Heart right ventricle (tissue), 16 donors: ENCODE data around the gene ALDOA. TPM values are rescaled to one million over a fixed set of nuclear protein-coding genes. Genes with fewer than 3 reads are reported as not detected.

Experiments
- ATAC-seq, 8 donors: fragments of 200-7000 bp; cut with Tn5 transposase; one replicate each; pipeline ENCODE4 v1.9.1; 2020; ENCODE audit warnings: mild to moderate bottlenecking in 8 of 8, moderate library complexity in 8 of 8, moderate number of reproducible peaks in 1 of 8
- DNase-seq, 2 donors: peaks; one replicate each; pipeline ENCODE4 v3.0.0-alpha.2; 2020
- H3K27ac ChIP-seq, 10 donors: fragments of 200-600 bp; sonication (generic) in 2 of 10; one replicate each; pipeline versions ENCODE4 v1.5.0 to v1.8.0; 2020 to 2022; ENCODE audit warnings: mild to moderate bottlenecking in 3 of 10
- H3K27me3 ChIP-seq, 7 donors: fragments of 200-600 bp; one replicate each; pipeline ENCODE4 v1.8.0; 2021 to 2022; ENCODE audit warnings: mild to moderate bottlenecking in 2 of 7
- H3K36me3 ChIP-seq, 9 donors: fragments of 200-600 bp; sonication (generic) in 1 of 9; one replicate each; pipeline versions ENCODE4 v1.5.0 to v1.8.0; 2020 to 2022; ENCODE audit warnings: mild to moderate bottlenecking in 2 of 9
- H3K4me1 ChIP-seq, 9 donors: fragments of 200-600 bp; sonication (generic) in 1 of 9; one replicate each; pipeline versions ENCODE4 v1.5.0 to v1.8.0; 2020 to 2022; ENCODE audit warnings: mild to moderate bottlenecking in 4 of 9
- H3K4me3 ChIP-seq, 10 donors: fragments of 200-600 bp; sonication (generic) in 2 of 10; one replicate each; pipeline versions ENCODE4 v1.5.0 to v1.8.0; 2020 to 2022; ENCODE audit warnings: mild to moderate bottlenecking in 7 of 10, moderate library complexity in 2 of 10
- H3K9me3 ChIP-seq, 11 donors: fragments of 200-600 bp in 10 of 11; sonication (generic) in 2 of 11; one replicate each; pipeline versions ENCODE4 v1.5.0 to v1.8.0; 2013 to 2022; ENCODE audit warnings: mild to moderate bottlenecking in 2 of 11, control low read depth in 1 of 11, moderate library complexity in 1 of 11
- WGBS, 2 donors: extraction: QIAGEN DNeasy Blood & Tissue Kit; methylation state at CpG; one replicate each; pipeline ENCODE4 v1.1.7; 2013; ENCODE audit warnings: inconsistent platforms in 1 of 2; 5-methylcytosine and 5-hydroxymethylcytosine counted together
- intact Hi-C, 10 donors: fragments of 100-400 bp; cut with DNase I; formaldehyde crosslinking; loops; one replicate each; pipeline versions ENCODE4 v1.11.1 to v1.14.2; 2022
- polyA plus RNA-seq, 2 donors: library from polyadenylated mRNA; stranded (reverse); fragments of 200-250 nt; gene quantifications; one replicate each; pipeline ENCODE4 v1.2.3, GENCODE V29; 2013
- total RNA-seq, 10 donors: library from RNA; stranded (reverse); fragmentation: NEBNext Ultra II Directional in 3 of 10; extraction: Animal tissue kit (Norgen Biotek cat#: 25700) in 3 of 10; gene quantifications; one replicate each; pipeline versions ENCODE4 v1.2.1 to v1.2.4, GENCODE V29; 2021 to 2023
- TF ChIP-seq, protein P1 (sequence below), 9 donors: fragments of 200-600 bp; sonication (generic) in 2 of 9; IDR thresholded peaks; one replicate each; pipeline versions ENCODE4 v1.5.0 to v1.8.0; 2021 to 2022; ENCODE audit warnings: antibody characterized with exemption in 9 of 9, mild to moderate bottlenecking in 5 of 9, moderate library complexity in 1 of 9
- donor health status: Arrhythmogenic right ventricular cardiomyopathy.
- donor health status: ischemic (EF 13 %, LVEDD 7.1; RV severe dilation, severe dysfunction).
- donor health status: healthy with polysubstance abuse.
- donor health status: DM: no; HTN: yes; CAD: no.
- donor health status: DM: no; HTN: no; CAD: no.
- donor health status: ischemic (EF 25% LVEDD 6.9; RV normal size, moderate dysfunction).
- donor health status: ischemic (EF 25% LVEDD 5.7; RV mildly dilated, moderate dysfunction).
- donor health status: healthy.
- donor health status: DM: yes; HTN: yes; CAD: no.
- donor health status: Ischemic cardiomyopathy.
- donor health status: ischemic (EF 35%, LVEDD 5.7; RV mildly dilated, moderate dysfunction).
- donor health status: nonischemic (EF 11% LVEDD 7.7; RV severe dilation, severe dysfunction).
- donor health status: DM: yes; HTN: yes; CAD: no.
- donor health status: PGD.
- donor health status: ischemic (EF 29% LVEDD 5.4; RV normal size, mild dysfunction).
- donor health status: nonischemic (EF 23%, LVEDD 6.1; RV moderate dilation, normal function).

The ALDOA gene
- total and polyA plus RNA-seq, 12 donors: 2,873 to 4,582 (median 3,767) TPM

DNA sequence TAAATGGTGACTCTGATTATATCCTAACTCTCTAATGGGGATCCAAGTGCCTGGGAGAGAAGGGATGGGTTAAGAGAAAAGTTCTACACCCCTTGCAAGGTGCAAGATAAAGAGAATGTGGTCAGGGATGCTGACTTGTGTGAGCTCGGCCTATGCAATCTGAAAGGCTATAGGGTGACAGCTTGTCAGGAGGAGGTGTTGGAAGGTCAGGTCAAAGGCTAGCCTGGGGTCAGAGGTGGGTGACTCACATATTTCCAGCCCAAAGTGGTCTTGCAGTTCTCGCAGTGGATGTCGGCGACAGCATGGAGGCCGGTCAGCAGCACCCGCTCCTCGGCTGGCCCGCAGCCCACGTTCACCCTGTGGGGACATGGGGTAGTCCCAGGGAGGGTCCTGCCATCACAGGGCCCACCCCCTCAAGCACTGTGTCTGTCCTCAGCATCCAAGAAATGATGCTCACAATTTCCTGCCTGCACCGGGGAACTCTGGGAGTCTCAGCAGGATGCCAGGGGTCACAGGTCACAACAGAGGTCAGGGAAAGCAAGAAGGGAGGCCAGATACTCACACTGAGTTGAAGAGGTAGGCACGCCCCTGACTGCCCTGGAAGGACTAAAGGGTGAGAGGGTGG, 29.1 kb downstream of the ALDOA start:
- WGBS, 2 donors: 71 to 78% methylated on average over 11 of the region's 11 CpGs
- peaks cover 0 to 23% (median 13%) of the 10 kb centered on the region in 9 donors for H3K36me3 ChIP-seq
- intact Hi-C loops: loop anchor here in 6 of 10 donors (5.0 to 10.0 kb wide), 3 partner anchors 42 to 313 kb away; partner anchors contain the start of gene ZNF771 (in 4 of the 6)
- peak overlapping the region; percentile 62 to 93 (median 76) for H3K4me3 ChIP-seq
- peak overlapping the region; percentile 80 to 97 (median 92) for H3K27ac ChIP-seq
- ATAC-seq (no peak), DNase-seq (no peak)
- peaks cover 0 to 34% (median 9%) of the 10 kb centered on the region in 11 donors for H3K9me3 ChIP-seq
- peaks cover 7 to 66% (median 45%) of the 10 kb centered on the region in 9 donors for H3K4me1 ChIP-seq
- no peaks in the 10 kb centered on the region for H3K27me3 ChIP-seq
- TF ChIP-seq, protein P1, sequence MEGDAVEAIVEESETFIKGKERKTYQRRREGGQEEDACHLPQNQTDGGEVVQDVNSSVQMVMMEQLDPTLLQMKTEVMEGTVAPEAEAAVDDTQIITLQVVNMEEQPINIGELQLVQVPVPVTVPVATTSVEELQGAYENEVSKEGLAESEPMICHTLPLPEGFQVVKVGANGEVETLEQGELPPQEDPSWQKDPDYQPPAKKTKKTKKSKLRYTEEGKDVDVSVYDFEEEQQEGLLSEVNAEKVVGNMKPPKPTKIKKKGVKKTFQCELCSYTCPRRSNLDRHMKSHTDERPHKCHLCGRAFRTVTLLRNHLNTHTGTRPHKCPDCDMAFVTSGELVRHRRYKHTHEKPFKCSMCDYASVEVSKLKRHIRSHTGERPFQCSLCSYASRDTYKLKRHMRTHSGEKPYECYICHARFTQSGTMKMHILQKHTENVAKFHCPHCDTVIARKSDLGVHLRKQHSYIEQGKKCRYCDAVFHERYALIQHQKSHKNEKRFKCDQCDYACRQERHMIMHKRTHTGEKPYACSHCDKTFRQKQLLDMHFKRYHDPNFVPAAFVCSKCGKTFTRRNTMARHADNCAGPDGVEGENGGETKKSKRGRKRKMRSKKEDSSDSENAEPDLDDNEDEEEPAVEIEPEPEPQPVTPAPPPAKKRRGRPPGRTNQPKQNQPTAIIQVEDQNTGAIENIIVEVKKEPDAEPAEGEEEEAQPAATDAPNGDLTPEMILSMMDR (IDR thresholded peaks at IDR 0.05): no peak

- TF ChIP-seq, protein P1 (IDR thresholded peaks at IDR 0.05): no peak
- no peak for ATAC-seq
- peaks cover 0 to 40% (median 9%) of the 10 kb centered on the region in 11 donors for H3K9me3 ChIP-seq
- H3K4me1 ChIP-seq: peaks cover 7 to 58% (median 45%) of the 10 kb centered on the region in 9 donors
- H3K27me3 ChIP-seq: no peaks in the 10 kb centered on the region
- intact Hi-C loops: loop anchor here in 6 of 10 donors (2.0 to 10.0 kb wide), 6 partner anchors 27 to 312 kb away; partner anchors contain the start of genes ZNF771 (in 5 of the 6) and MAPK3 (in 1 of the 6)
- peak in 1 of 2 donors; percentile 39 for DNase-seq
- WGBS, 2 donors: 13 to 19% methylated on average over 46 to 47 of the region's 47 CpGs
- peaks cover 0 to 23% (median 13%) of the 10 kb centered on the region in 9 donors for H3K36me3 ChIP-seq
- peak overlapping the region; percentile 80 to 97 (median 92) for H3K27ac ChIP-seq
- H3K4me3 ChIP-seq: peak overlapping the region; percentile 62 to 93 (median 76)
Observed at GRCh38 chr16:30095166-30096078, 29.9 kb downstream of the ALDOA start.

- TF ChIP-seq, protein P1 (IDR thresholded peaks at IDR 0.05): no peak
Observed at GRCh38 chr16:30096105-30096861, 30.7 kb downstream of the ALDOA start, which contains the start of gene YPEL3. Gene YPEL3 (minus strand): TSS chr16:30096213. CDS start chr16:30095482, 731 bp downstream.

More at GRCh38 chr16:30096105-30096861, 30.7 kb downstream of the ALDOA start, which contains the start of gene YPEL3:
- no peaks in the 10 kb centered on the region for H3K27me3 ChIP-seq
- peak; percentile 92 to 95 for DNase-seq
- peak; percentile 55 to 81 (median 72) for ATAC-seq
- peaks cover 0 to 23% (median 13%) of the 10 kb centered on the region in 9 donors for H3K36me3 ChIP-seq
- peak within 1 kb of the TSS; percentile 80 to 97 (median 92) for H3K27ac ChIP-seq
- peaks cover 0 to 40% (median 9%) of the 10 kb centered on the region in 11 donors for H3K9me3 ChIP-seq
- peak within 1 kb of the TSS; percentile 62 to 93 (median 76) for H3K4me3 ChIP-seq
- WGBS, 2 donors: 9 to 14% methylated on average over 48 to 77 of the region's 77 CpGs
- peaks cover 7 to 49% (median 39%) of the 10 kb centered on the region in 9 donors for H3K4me1 ChIP-seq
- intact Hi-C loops: loop anchor here in 6 of 10 donors (2.0 to 10.0 kb wide), 6 partner anchors 27 to 311 kb away; partner anchors contain the start of genes ZNF771 (in 5 of the 6) and MAPK3 (in 1 of the 6)
